Keratinocyte (primary cell): ENCODE results near the gene CAPNS1. TPM values are rescaled to one million over a fixed set of nuclear protein-coding genes. Genes with fewer than 3 reads are reported as not detected.

Source experiments
- DNase-seq: peaks from one replicate; pipeline ENCODE4 v3.0.0-alpha.2; 2011; ENCODE audit warnings: low read depth, missing footprints, low spot score
- FAIRE-seq: peaks from 2 replicates; lab custom pipeline; 2011; peaks lifted over from hg19 to GRCh38; lab: Jason Lieb, UNC
- H2AFZ ChIP-seq: 2 replicates; pipeline ENCODE4 v1.6.0; 2012; ENCODE audit warnings: low read length, control low read depth, inconsistent platforms; ENCODE audit not compliant: control insufficient read depth
- H3K27ac ChIP-seq: 2 replicates; pipeline ENCODE4 v1.5.1; 2011; ENCODE audit warnings: low read length; ENCODE audit not compliant: control insufficient read depth, insufficient read depth
- H3K27me3 ChIP-seq: 3 replicates; pipeline ENCODE4 v1.6.0; 2011; ENCODE audit warnings: low read length; ENCODE audit not compliant: control insufficient read depth, insufficient read depth; ENCODE audit errors: extremely low read depth
- H3K36me3 ChIP-seq, 2 experiments: 2 replicates in 1 of 2; 3 replicates in 1 of 2; pipeline ENCODE4 v1.5.1; 2011; ENCODE audit warnings: low read length in 2 of 2, mild to moderate bottlenecking in 1 of 2; ENCODE audit not compliant: control insufficient read depth in 2 of 2, insufficient read depth in 2 of 2; ENCODE audit errors: extremely low read depth in 1 of 2
- H3K4me1 ChIP-seq: 3 replicates; pipeline ENCODE4 v1.5.1; 2011; ENCODE audit warnings: low read length; ENCODE audit not compliant: control insufficient read depth, insufficient read depth; ENCODE audit errors: extremely low read depth
- H3K4me2 ChIP-seq: 3 replicates; pipeline ENCODE4 v1.6.0; 2011; ENCODE audit warnings: low read depth, low read length; ENCODE audit not compliant: control insufficient read depth, insufficient read depth; ENCODE audit errors: extremely low read depth
- H3K4me3 ChIP-seq, 3 experiments: fragments of 200-600 bp in 1 of 3; sonication (generic) in 1 of 3; 2 replicates in 2 of 3; 3 replicates in 1 of 3; pipeline ENCODE4 v1.5.1; 2011 to 2016; ENCODE audit warnings: low read length in 3 of 3, mild to moderate bottlenecking in 3 of 3, control low read depth in 2 of 3, inconsistent platforms in 1 of 3, low read depth in 1 of 3, mixed read lengths in 1 of 3, mixed run types in 1 of 3, moderate library complexity in 1 of 3; ENCODE audit not compliant: control insufficient read depth in 2 of 3, insufficient read depth in 2 of 3; ENCODE audit errors: extremely low read depth in 1 of 3
- H3K79me2 ChIP-seq: 2 replicates; pipeline ENCODE4 v1.6.0; 2012; ENCODE audit warnings: low read length; ENCODE audit not compliant: control insufficient read depth, insufficient read depth
- H3K9ac ChIP-seq: 3 replicates; pipeline ENCODE4 v1.6.0; 2011; ENCODE audit warnings: low read length; ENCODE audit not compliant: control insufficient read depth, insufficient read depth; ENCODE audit errors: extremely low read depth
- H3K9me1 ChIP-seq: 3 replicates; pipeline ENCODE4 v1.6.0; 2011; ENCODE audit warnings: low read length; ENCODE audit not compliant: control insufficient read depth, insufficient read depth; ENCODE audit errors: extremely low read depth
- H3K9me3 ChIP-seq: 2 replicates; pipeline ENCODE4 v1.5.1; 2012; ENCODE audit warnings: low read depth, low read length; ENCODE audit not compliant: control insufficient read depth
- H4K20me1 ChIP-seq: 3 replicates; pipeline ENCODE4 v1.6.0; 2011; ENCODE audit warnings: low read length; ENCODE audit not compliant: control insufficient read depth, insufficient read depth; ENCODE audit errors: extremely low read depth
- CTCF ChIP-seq, 3 experiments: IDR thresholded peaks in 1 of 3; conservative IDR thresholded peaks in 1 of 3; optimal IDR thresholded peaks in 1 of 3; 2 replicates in 2 of 3; 3 replicates in 1 of 3; pipeline versions ENCODE3 to v1.5.1; 2011; ENCODE audit warnings: low read length in 3 of 3, mild to moderate bottlenecking in 3 of 3, moderate library complexity in 2 of 3, control low read depth in 1 of 3, inconsistent platforms in 1 of 3; ENCODE audit not compliant: insufficient read depth in 2 of 3; ENCODE audit errors: extremely low read depth in 1 of 3
- EZH2 ChIP-seq: IDR thresholded peaks from one replicate; pipeline ENCODE4 v1.6.1; 2012; ENCODE audit warnings: inconsistent platforms, mild to moderate bottlenecking, low read length, moderate library complexity
- dilution Hi-C: fragments of 300-500 bp; cut with MboI; formaldehyde crosslinking; loops from one replicate; pipeline ENCODE4 v1.7.0; 2020; ENCODE audit warnings: low sequenced_read_pairs; ENCODE audit not compliant: extremely low pct_ligation_motif_present
- polyA plus RNA-seq, 5 experiments: library from polyadenylated mRNA; depleted of rRNA in 3 of 5; stranded (reverse) in 3 of 5; stranded (forward) in 1 of 5; unstranded in 1 of 5; fragments of >200 nt; gene quantifications; 1 replicate in 1 of 5; 2 replicates in 3 of 5; 3 replicates in 1 of 5; pipeline versions ENCODE4 v1.2.1 to v1.2.3, GENCODE V29; 2011 to 2012; ENCODE audit warnings: missing spikeins in 2 of 5, low read depth in 1 of 5, low replicate concordance in 1 of 5

Gene CAPNS1
- polyA plus RNA-seq, 1 donor (not counting 4 experiments of a cell fraction or from before 2014, with no cell fraction given): 884 TPM

- Histone ChIP-seq H3K9me3 (no peaks in the 10 kb centered on the region), H3K4me1 (no peaks in the 10 kb centered on the region), H3K27ac (no peak overlapping the region), H2AFZ (no peak overlapping the region), H4K20me1 (no peaks in the 10 kb centered on the region), H3K9me1 (no peaks in the 10 kb centered on the region), H3K9ac (no peak overlapping the region), H3K79me2 (no peaks in the 10 kb centered on the region), H3K4me3 (no peak overlapping the region), H3K4me2 (no peak overlapping the region), H3K27me3 (no peaks in the 10 kb centered on the region), H3K36me3 (peaks cover 3 to 4% of the 10 kb centered on the region in 2 experiments)
- no peak for DNase-seq
- dilution Hi-C loops: no loop called here
- TF ChIP-seq CTCF (optimal IDR thresholded peaks at IDR 0.05 in 1 of 3, IDR thresholded peaks at IDR 0.05 in 1 of 3, conservative IDR thresholded peaks at IDR 0.05 in 1 of 3; ENCODE audit: extremely low read depth in 1 of 3, insufficient read depth in 2 of 3, low read length in 3 of 3) (no peak), EZH2 (no peak)
- FAIRE-seq: no peak
Observed at GRCh38 chr19:36092566-36092965, 47.3 kb upstream of the CAPNS1 start.

GRCh38 chr19:36093146-36093662 is 46.7 kb upstream of the CAPNS1 start:
- no peak overlapping the region for H3K4me2 ChIP-seq
- H3K4me3 ChIP-seq: no peak overlapping the region
- dilution Hi-C loops: no loop called here
- DNase-seq (no peak), FAIRE-seq (no peak)
- no peaks in the 10 kb centered on the region for H3K9me1 ChIP-seq
- H3K36me3 ChIP-seq: peaks cover 3 to 6% of the 10 kb centered on the region in 2 experiments
- no peaks in the 10 kb centered on the region for H3K79me2 ChIP-seq
- H3K4me1 ChIP-seq: no peaks in the 10 kb centered on the region
- no peaks in the 10 kb centered on the region for H4K20me1 ChIP-seq
- no peak overlapping the region for H2AFZ ChIP-seq
- no peaks in the 10 kb centered on the region for H3K27me3 ChIP-seq
- H3K9ac ChIP-seq: no peak overlapping the region
- TF ChIP-seq EZH2 (no peak), CTCF (optimal IDR thresholded peaks at IDR 0.05 in 1 of 3, IDR thresholded peaks at IDR 0.05 in 1 of 3, conservative IDR thresholded peaks at IDR 0.05 in 1 of 3; ENCODE audit: extremely low read depth in 1 of 3, insufficient read depth in 2 of 3, low read length in 3 of 3) (no peak)
- no peak overlapping the region for H3K27ac ChIP-seq
- no peaks in the 10 kb centered on the region for H3K9me3 ChIP-seq
